ENCODE results near the gene AHDC1.
A peak's percentile ranks its signal among the peaks of the same experiment; 100 is the strongest.

Gene AHDC1

DNA sequence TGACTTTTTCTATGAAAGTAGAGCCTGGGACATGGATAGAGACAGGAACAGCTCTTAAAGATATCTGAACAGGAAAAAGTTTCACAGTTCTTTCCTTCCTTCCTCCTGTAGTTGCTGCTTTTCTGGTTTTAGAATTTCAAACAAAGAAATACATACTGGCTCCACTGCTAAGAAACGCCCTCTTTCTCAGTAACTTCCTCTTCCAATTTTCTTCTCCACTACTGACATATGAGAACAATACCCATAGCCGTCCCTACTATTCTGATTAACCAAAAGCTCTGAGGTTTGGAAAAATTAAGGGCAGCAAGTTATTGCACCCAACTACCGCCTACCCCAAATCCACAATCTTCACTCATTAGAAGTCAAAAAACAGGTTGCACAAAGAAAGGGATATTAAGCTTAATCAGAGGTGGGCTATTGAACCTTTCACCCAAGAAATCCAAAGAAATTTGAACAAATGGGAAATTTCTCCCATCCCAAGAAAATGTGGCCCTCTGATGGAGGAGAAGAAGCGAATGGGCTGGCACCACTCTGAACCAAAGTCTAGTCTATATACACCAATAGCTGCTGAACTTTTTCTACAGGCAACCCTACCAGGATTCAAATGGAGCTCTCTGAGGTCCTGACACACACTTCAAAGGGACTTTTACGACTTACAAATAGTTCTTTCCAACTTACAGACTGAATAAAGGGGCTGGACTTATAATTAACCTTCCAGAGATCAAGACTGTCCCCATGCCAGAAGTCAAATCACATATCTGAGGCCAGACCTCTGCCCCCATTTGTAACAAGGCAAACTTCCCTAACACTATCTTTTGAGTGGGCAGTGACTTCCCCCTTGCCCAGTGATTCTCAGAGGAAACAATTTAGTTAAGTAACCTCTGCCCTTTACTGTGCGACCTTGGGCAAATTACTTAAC is 115.7 kb downstream of the AHDC1 start:
- DNase-seq (no peak), ATAC-seq (no peak)
- Mint-ChIP-seq H3K9me3 (no peaks in the 10 kb centered on the region), H3K4me1 (peaks cover 48% of the 10 kb centered on the region), H3K27me3 (no peaks in the 10 kb centered on the region), H3K27ac (peak overlapping the region in 1 of 2 donors; percentile 72), H3K4me3 (peak overlapping the region; percentile 86 to 90)

DNA sequence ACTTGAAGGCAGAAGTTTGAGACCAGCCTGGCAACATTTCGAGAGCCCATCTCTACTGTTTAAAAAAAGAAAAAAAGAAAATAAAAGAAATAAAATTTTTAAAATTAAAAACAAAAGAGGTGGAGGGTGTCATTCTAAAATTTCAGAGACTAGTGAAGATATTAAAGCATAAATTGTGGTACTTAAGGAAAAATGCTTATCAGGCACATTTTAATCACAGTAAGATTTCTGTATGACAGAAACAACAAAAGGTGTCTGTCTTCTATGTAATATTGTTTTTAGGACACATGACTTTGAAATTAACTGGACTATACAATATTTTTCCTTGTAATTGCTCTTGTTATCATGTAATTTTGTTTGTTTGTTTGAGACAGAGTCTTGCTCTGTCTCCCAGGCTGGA is 118.6 kb downstream of the AHDC1 start:
- Mint-ChIP-seq H3K27me3 (no peaks in the 10 kb centered on the region), H3K4me1 (peaks cover 51% of the 10 kb centered on the region)
- ATAC-seq, result no peak

More for the DNA sequence above, 118.6 kb downstream of the AHDC1 start:
- DNase-seq, result no peak
- Mint-ChIP-seq H3K4me3 (no peak overlapping the region), H3K27ac (no peak overlapping the region), H3K9me3 (no peaks in the 10 kb centered on the region)

Measured in stimulated activated naive CD8-positive, alpha-beta T cell treated with anti-CD3 and anti-CD28 coated beads, Interleukin-15, amount 100 ng/mL, for 72 hours (primary cell).